ENCODE results near the gene UBASH3A.

- TF ChIP-seq CTCF (IDR thresholded peaks at IDR 0.05) (no peak), POLR2A (IDR thresholded peaks at IDR 0.05) (no peak)
These were observed 13.0 kb upstream of the UBASH3A start for GRCh38 chr21:42390696-42391095.
